SU-DHL-6 (cell line): ENCODE measurements around the gene TSPAN13.

Source experiments
- CTCF ChIP-seq: fragments of 200-600 bp; sonication (generic); IDR thresholded peaks from one replicate; pipeline ENCODE4 v1.5.1; 2017; ENCODE audit warnings: antibody characterized with exemption, mild to moderate bottlenecking, low read length, moderate library complexity; ENCODE audit not compliant: insufficient read depth, poor library complexity, severe bottlenecking
- EZH2phosphoT487 ChIP-seq: fragments of 200-600 bp; sonication (generic), shearing (Covaris generic); conservative IDR thresholded peaks from 2 replicates; pipeline ENCODE4 v1.6.1; 2018; ENCODE audit warnings: mild to moderate bottlenecking, antibody characterized with exemption, low read length, moderate library complexity, mixed read lengths

GRCh38 chr7:16718111-16718656 is 35.4 kb upstream of the TSPAN13 start:
- TF ChIP-seq CTCF (no peak), EZH2phosphoT487 (no peak)
